Right lobe of liver (tissue), 6 donors: ENCODE measurements around the gene GAS6. TPM values are rescaled to one million over a fixed set of nuclear protein-coding genes. Genes with fewer than 3 reads are reported as not detected.
A peak's percentile ranks its signal among the peaks of the same experiment; 100 is the strongest.

Experiments used
- ATAC-seq, 4 donors: fragments of 200-7000 bp; cut with Tn5 transposase; one replicate each; pipeline ENCODE4 v1.9.1; 2020; ENCODE audit warnings: mild to moderate bottlenecking in 4 of 4, moderate library complexity in 4 of 4
- DNase-seq, 3 donors: peaks; one replicate each; pipeline ENCODE4 v3.0.0-alpha.2; 2020
- H3K27ac ChIP-seq, 3 donors: fragments of 200-600 bp; one replicate each; pipeline ENCODE4 v1.8.0; 2022
- H3K27me3 ChIP-seq, 2 donors: fragments of 200-600 bp; one replicate each; pipeline ENCODE4 v1.8.0; 2022
- H3K36me3 ChIP-seq, 4 donors: fragments of 200-600 bp; sonication (generic) in 1 of 4; one replicate each; pipeline versions ENCODE4 v1.5.1 to v1.8.0; 2017 to 2022; ENCODE audit warnings: control low read depth in 1 of 4
- H3K4me1 ChIP-seq, 4 donors: fragments of 200-600 bp; sonication (generic) in 1 of 4; one replicate each; pipeline versions ENCODE4 v1.5.1 to v1.8.0; 2017 to 2022; ENCODE audit warnings: control low read depth in 1 of 4
- H3K4me3 ChIP-seq, 3 donors: fragments of 200-600 bp; one replicate each; pipeline ENCODE4 v1.8.0; 2022
- H3K9me3 ChIP-seq, 4 donors: fragments of 200-600 bp; sonication (generic) in 1 of 4; one replicate each; pipeline versions ENCODE4 v1.5.1 to v1.8.0; 2017 to 2022; ENCODE audit warnings: control low read depth in 1 of 4
- POLR2A ChIP-seq: fragments of 450-650 bp; IDR thresholded peaks from one replicate; pipeline ENCODE4 v1.6.1; 2017; ENCODE audit warnings: antibody characterized with exemption, mild to moderate bottlenecking
- WGBS: methylation state at CpG from one replicate; pipeline ENCODE4 v1.1.6; 2018; ENCODE audit warnings: low coverage, low lambda C conversion rate; ENCODE audit not compliant: insufficient coverage; ENCODE audit errors: missing lambda C conversion rate; 5-methylcytosine and 5-hydroxymethylcytosine counted together
- intact Hi-C, 2 donors: fragments of 100-400 bp; cut with DNase I; formaldehyde crosslinking; loops; one replicate each; pipeline versions ENCODE4 v1.11.2 to v1.14.1; 2022
- total RNA-seq, 6 experiments: library from RNA; depleted of rRNA in 2 of 6; stranded (reverse); fragments of >200 nt in 2 of 6; fragmentation: NEBNext Ultra II Directional in 3 of 6; extraction: Animal tissue kit (Norgen Biotek cat#: 25700) in 3 of 6; gene quantifications; one replicate each; pipeline versions ENCODE4 v1.1.0 to v1.2.4, GENCODE V29; 2016 to 2023
- TF ChIP-seq, protein P1 (sequence below), 4 donors: fragments of 200-600 bp in 3 of 4; fragments of 450-650 bp in 1 of 4; IDR thresholded peaks; one replicate each; pipeline versions ENCODE4 v1.5.1 to v1.8.0; 2016 to 2022; ENCODE audit warnings: antibody characterized with exemption in 4 of 4, mild to moderate bottlenecking in 2 of 4
- donor health status: DM: no; HTN: yes; CAD: no.
- donor health status: DM: no; HTN: no; CAD: no.
- donor health status: DM: no; HTN: no; CAD: no.
- donor health status: DM: no; HTN: yes; CAD: no.
- donor health status: DM: no; HTN: yes; CAD: no.

GAS6 gene
- total RNA-seq, 6 experiments from 2014 or later, result 11.9 to 48.5 (median 27.2) TPM

DNA sequence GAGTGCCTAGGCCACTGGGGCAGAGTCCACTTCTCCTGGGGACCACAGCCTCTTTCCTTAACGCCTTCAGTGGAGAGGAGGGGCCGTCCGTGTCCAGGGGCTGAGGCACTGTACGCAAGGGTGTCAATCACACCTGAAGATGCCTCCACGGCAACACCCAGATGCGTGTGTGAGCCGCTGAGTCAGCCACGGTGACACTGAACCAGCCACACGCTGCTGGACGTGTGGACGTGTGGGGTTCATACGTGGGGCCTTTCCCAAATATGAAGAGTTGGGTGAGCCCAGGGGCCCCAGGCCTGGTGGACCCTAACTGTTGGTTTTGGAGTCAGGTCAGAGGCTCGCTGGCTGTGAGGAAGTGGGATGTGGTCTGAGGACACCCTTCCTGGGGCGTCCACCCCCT, 53.2 kb downstream of the GAS6 start:
- H3K27me3 ChIP-seq, result no peaks in the 10 kb centered on the region
- no peaks in the 10 kb centered on the region for H3K9me3 ChIP-seq
- H3K27ac ChIP-seq, result no peak overlapping the region
- no peaks in the 10 kb centered on the region for H3K36me3 ChIP-seq
- WGBS, result 60% methylated on average over 1 of the region's 14 CpGs
- no peak for DNase-seq
- ATAC-seq, result no peak
- TF ChIP-seq, protein P1, sequence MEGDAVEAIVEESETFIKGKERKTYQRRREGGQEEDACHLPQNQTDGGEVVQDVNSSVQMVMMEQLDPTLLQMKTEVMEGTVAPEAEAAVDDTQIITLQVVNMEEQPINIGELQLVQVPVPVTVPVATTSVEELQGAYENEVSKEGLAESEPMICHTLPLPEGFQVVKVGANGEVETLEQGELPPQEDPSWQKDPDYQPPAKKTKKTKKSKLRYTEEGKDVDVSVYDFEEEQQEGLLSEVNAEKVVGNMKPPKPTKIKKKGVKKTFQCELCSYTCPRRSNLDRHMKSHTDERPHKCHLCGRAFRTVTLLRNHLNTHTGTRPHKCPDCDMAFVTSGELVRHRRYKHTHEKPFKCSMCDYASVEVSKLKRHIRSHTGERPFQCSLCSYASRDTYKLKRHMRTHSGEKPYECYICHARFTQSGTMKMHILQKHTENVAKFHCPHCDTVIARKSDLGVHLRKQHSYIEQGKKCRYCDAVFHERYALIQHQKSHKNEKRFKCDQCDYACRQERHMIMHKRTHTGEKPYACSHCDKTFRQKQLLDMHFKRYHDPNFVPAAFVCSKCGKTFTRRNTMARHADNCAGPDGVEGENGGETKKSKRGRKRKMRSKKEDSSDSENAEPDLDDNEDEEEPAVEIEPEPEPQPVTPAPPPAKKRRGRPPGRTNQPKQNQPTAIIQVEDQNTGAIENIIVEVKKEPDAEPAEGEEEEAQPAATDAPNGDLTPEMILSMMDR (IDR thresholded peaks at IDR 0.05), result no peak
- no peak overlapping the region for H3K4me3 ChIP-seq
- intact Hi-C loops, result loop anchor here in 1 of 2 donors (10.0 kb wide), 1 partner anchor 94 kb away; no protein-coding TSS in a partner anchor
- H3K4me1 ChIP-seq, result no peaks in the 10 kb centered on the region

DNA sequence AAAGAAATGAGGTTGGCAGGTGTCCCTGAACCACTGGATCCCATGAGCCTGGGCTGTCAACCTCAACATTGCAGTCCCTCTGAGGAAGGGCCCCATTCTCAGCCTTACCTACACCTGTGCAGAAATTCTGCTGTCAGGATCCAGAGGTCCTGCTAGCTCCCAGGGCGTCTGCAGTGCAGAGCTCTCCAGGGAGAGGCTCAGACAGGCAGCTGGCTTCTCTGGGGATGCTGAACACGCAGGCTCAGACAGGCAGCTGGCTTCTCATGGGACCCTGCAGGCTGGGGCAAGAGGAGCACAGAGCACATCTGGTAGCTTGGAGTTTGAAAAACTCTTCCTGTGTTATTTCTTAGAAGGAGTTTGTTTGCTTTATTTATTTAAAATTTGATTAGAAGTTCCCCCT, 53.9 kb downstream of the GAS6 start:
- intact Hi-C loops, result loop anchor here in 1 of 2 donors (10.0 kb wide), 1 partner anchor 95 kb away; no protein-coding TSS in a partner anchor
- Histone ChIP-seq H3K27me3 (no peaks in the 10 kb centered on the region), H3K4me1 (no peaks in the 10 kb centered on the region), H3K9me3 (no peaks in the 10 kb centered on the region), H3K27ac (no peak overlapping the region), H3K4me3 (no peak overlapping the region), H3K36me3 (no peaks in the 10 kb centered on the region)
- 50% methylated on average over 1 of the region's 2 CpGs for WGBS
- ATAC-seq (no peak), DNase-seq (no peak)
- TF ChIP-seq, protein P1 (IDR thresholded peaks at IDR 0.05), result no peak
- no peak for TF ChIP-seq POLR2A

DNA sequence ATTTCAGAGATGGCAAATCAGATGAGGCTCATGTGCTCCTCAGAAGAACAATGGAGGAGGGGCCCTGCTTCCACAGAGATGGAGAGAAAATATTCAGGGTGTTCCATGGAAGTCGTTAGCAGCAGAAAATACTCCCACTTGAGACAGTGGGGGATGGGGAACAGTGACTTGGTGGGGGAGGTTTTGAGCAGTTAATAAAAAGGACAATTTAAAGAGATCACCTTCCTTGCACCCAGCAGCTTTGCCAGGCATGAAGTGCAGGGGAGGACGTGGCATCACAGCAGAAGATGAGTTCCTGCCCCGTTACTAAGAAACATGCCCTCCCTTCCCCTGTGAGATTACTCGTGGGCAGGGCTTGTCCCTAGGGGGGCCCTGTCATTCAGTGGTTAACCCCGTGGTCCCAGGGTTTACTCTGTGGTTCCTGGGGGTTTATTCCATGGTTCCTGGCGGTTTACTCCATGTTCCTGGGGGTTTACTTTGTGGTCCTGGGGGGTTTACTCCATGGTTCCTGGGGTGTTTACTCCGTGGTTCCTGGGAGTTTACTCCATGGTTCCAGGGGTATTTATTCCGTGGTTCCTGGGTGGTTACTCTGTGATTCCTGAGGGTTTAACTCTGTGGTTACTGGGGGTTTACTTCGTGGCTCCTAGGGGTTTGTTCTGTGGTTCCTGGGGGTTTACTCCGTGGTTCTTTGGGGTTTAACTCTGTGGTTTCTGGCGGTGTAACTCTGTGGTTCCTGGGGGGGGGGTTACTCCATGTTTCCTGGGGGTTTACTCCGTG, 55.6 kb downstream of the GAS6 start:
- Histone ChIP-seq H3K36me3 (no peaks in the 10 kb centered on the region), H3K4me1 (no peaks in the 10 kb centered on the region), H3K27ac (no peak overlapping the region), H3K4me3 (no peak overlapping the region), H3K27me3 (no peaks in the 10 kb centered on the region), H3K9me3 (no peaks in the 10 kb centered on the region)
- ATAC-seq, result no peak
- DNase-seq, result no peak
- 62% methylated on average over 8 of the region's 12 CpGs for WGBS
- TF ChIP-seq, protein P1 (IDR thresholded peaks at IDR 0.05), result no peak
- no peak for TF ChIP-seq POLR2A
- intact Hi-C loops, result no loop called here

- intact Hi-C loops, result no loop called here
- no peak for TF ChIP-seq POLR2A
- TF ChIP-seq, protein P1 (IDR thresholded peaks at IDR 0.05), result no peak
- WGBS, result 73% methylated on average over 2 of the region's 13 CpGs
Measured at GRCh38 chr13:113806526-113806925, 57.4 kb downstream of the GAS6 start.

More at GRCh38 chr13:113806526-113806925, 57.4 kb downstream of the GAS6 start:
- no peaks in the 10 kb centered on the region for H3K36me3 ChIP-seq
- no peak overlapping the region for H3K4me3 ChIP-seq
- DNase-seq, result peak in 1 of 3 donors; percentile 48
- ATAC-seq, result no peak
- H3K4me1 ChIP-seq, result no peaks in the 10 kb centered on the region
- no peaks in the 10 kb centered on the region for H3K9me3 ChIP-seq
- no peaks in the 10 kb centered on the region for H3K27me3 ChIP-seq
- no peak overlapping the region for H3K27ac ChIP-seq
